GM19193 (cell line): ENCODE results near the gene C1QL4.

Experiments
- POLR2A ChIP-seq: IDR thresholded peaks from 4 replicates; pipeline ENCODE4 v1.6.1; 2011; ENCODE audit not compliant: insufficient read depth, insufficient read length; ENCODE audit errors: extremely low read depth

The C1QL4 gene

GRCh38 chr12:49358483-49359141 lies 21.6 kb upstream of the C1QL4 start:
- TF ChIP-seq POLR2A = no peak

- TF ChIP-seq POLR2A = no peak
Measured at GRCh38 chr12:49357103-49357678, 20.2 kb upstream of the C1QL4 start.

- TF ChIP-seq POLR2A = no peak
Measured at GRCh38 chr12:49355913-49356312, 18.9 kb upstream of the C1QL4 start.

GRCh38 chr12:49352351-49352750 lies 15.4 kb upstream of the C1QL4 start:
- TF ChIP-seq POLR2A = no peak

- TF ChIP-seq POLR2A = no peak
Measured at GRCh38 chr12:49349266-49349665, 12.3 kb upstream of the C1QL4 start.

GRCh38 chr12:49348781-49349180 lies 11.8 kb upstream of the C1QL4 start:
- no peak for TF ChIP-seq POLR2A

GRCh38 chr12:49347311-49348193 lies 10.6 kb upstream of the C1QL4 start:
- no peak for TF ChIP-seq POLR2A

- TF ChIP-seq POLR2A = no peak
Measured at GRCh38 chr12:49346659-49347310, 9.8 kb upstream of the C1QL4 start, which contains the start of gene DNAJC22. Gene DNAJC22, plus strand, starts transcription at chr12:49346888. Its CDS starts 1,985 bp downstream, at chr12:49348873.

- TF ChIP-seq POLR2A = no peak
Measured at GRCh38 chr12:49345825-49346658, 9.1 kb upstream of the C1QL4 start.

GRCh38 chr12:49345051-49345824 lies 8.2 kb upstream of the C1QL4 start:
- no peak for TF ChIP-seq POLR2A

- no peak for TF ChIP-seq POLR2A
Measured at GRCh38 chr12:49344486-49345050, 7.6 kb upstream of the C1QL4 start.

GRCh38 chr12:49342914-49343731 lies 6.1 kb upstream of the C1QL4 start:
- TF ChIP-seq POLR2A = no peak
